NCI-H2196 treated with DMSO at 0.1 percent for 48 hours (cell line): ENCODE data around the gene GPD1.
A peak's percentile ranks its signal among the peaks of the same experiment; 100 is the strongest.

Source experiments
- DNase-seq: peaks from one replicate; lab custom pipeline; 2025; ENCODE audit not compliant: unreplicated experiment; lab: John Stamatoyannopoulos, UW

Gene GPD1

DNA sequence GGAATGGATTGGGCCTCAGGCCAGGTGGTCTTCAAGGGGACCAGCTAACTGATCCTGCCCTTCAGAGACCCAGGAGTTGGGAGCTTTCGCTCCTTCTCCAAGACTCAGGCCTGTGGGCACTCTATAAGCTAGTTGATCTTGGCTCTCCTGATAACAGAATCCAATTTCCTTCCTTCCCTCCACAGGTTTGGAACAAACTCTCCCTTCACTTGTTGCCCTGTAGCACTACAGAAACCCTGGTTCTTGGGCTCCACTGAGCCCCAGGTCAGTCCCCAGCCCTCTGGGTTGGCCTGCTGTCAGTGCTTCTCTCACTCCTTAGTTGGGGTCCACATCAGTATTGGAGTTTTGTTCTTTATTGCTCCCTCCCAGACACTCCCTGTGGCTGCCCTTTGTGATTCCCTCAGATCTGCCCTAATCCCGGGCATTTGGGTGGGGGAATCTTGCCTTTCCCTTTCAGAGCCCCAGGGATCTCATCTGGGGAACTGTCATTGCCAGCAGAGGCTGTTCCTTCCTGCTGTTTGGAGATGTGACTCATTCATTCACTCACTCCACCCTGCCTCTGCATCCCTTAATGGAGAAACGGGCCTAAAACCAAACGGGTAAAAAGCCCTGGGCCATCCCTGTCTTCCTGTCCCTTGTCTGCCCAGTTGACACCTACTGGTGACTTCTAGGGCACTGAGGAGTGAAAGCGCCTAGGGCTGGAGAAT lies 4.4 kb upstream of the GPD1 start:
- no peak for DNase-seq

DNA sequence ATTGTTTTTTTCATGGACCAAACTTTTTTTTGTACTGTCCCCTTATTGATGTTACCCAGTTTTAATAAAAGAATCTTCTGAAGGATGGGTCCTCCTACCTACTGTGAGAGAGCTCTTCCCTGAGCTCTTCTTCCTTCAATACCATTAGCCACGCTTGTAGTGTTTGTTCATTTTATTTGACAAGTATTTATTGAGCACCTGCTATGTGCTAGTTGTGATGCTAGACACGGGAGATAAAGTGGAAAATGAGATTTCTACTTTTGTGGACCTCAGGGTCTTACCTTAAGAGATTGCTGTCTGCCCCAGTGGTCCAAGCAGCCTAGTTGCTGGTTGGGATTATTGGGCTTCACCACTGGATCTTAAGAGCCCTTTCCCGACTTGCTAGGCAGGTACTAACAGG lies 3.2 kb upstream of the GPD1 start:
- DNase-seq: no peak

DNA sequence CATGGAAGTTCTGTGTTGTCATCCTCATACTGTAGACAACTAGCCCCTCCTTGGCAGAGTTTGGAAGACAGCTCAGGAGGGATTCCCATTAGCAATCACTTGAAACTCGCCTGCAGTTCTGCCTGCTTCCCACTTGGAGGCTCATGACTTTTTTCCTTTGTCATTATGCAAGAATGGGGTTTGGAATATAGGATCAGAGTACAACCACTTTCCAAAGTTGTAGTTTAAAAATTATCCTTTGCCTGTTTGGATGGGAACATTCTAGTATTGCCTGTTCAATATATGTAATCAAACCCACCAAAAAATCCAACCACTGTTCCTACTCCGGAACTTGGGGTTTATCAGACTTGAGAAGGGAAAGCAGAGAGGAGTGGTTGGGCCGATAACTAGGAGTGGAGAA lies 2.1 kb upstream of the GPD1 start:
- no peak for DNase-seq

DNA sequence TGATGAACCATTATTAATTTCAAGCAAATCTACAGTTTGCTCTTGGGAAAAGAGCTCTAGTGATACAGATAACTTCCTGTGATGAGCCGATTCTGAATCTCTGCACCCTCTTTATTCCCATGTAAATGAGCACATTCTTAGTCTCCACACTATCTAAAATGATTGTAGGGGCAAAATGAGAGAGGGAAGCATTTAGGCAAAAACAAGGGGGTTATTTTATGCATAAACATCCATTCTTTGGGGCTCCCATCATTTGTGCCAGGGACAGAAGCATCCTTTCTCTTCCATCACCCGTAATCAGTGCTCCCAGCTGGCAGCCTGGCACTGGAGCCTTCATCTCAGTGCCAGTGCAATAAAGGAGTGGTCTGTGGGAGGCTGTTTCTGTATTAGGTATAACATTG lies 1.7 kb upstream of the GPD1 start:
- DNase-seq: no peak

DNA sequence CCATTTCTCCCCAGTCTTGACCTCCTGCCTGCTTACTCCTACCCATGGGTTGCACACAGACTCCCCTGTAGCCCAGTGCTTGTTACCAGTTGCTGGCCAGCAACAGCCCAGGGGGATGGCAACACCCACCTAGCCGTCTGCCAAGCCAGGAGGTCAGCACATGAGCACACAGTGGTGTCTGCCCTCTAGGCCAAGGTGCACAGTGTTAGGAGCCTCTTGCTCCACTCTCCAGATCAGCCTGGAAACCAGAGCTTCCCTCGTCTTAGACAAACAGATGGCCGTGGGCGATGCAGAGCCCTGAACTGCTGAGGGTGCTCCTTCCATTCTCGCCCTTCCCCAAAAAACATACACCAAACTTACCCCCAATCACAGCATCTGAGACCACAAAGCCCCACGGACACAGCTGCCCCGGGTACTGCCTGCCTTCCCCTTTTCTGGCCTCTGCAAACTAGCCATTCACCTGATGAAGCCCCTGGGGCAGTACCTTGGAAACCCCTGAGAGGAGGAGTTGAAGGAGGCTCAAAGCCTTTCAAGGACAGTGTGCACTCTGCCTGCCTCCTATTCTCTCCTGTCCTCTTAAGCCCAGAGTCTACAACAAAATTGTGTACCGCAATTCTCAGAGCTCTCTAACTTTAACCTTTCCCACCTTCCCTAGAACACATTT lies 1.0 kb upstream of the GPD1 start:
- DNase-seq: no peak

DNA sequence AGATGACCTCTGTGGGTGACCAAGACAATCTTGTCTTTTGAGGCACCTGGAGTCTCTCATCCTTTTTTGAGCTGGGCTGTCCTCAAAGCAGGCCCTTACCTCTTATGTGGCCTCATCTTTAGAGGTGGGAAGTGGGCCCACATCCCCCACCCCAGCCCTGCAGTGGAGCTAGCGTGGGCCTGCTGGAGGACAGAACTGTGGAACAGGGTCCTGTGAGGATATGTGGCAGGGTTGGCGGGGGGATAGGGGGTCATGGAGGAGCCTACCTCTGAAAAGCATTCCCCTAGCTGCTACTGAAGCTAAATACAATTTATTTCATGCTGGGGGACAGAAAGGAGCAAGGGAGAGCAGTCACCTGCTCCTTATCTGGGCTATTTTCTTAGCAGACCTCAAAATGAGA lies 457 bp upstream of the GPD1 start:
- DNase-seq: no peak

DNA sequence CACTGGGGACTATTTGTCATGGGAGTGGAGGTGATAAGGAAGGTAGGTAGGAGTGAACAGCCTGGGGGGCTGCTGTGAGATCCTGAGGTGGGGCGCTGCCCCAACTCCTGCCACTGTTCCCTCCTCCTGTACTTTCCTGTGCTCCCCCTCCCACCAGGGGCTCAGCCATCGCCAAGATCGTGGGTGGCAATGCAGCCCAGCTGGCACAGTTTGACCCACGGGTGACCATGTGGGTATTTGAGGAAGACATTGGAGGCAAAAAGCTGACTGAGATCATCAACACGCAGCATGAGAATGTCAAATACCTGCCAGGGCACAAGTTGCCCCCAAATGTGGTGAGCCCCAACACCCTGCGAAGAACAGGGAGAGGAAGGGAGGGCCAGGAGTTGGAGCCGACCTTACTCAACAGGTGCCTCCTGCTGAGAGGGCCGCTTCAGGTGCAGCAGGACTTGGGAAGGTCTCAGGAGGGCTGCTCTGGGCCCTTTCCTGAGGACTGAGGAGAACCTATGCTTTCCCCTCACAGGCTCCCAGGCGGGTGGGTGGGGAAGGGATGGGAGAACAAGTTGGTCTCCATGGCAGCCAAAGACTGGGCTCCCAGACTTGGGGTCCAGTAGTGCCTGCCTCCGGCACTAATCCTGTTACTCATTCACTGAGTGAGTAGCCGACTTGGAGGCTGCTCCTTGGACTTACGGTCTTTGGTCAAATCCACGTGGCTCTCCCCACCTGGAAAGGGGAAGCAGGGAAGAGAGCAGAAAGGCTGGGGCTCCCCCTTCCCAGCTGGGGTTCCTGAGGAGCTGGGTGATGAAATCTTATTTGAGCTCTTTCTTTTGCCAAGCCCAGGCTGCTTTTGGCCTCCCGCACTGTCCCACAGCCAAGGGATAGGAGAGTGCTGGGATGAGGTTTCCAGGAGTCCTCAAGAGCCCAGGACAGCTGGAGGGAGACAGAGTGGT lies 884 bp downstream of the GPD1 start:
- no peak for DNase-seq

DNA sequence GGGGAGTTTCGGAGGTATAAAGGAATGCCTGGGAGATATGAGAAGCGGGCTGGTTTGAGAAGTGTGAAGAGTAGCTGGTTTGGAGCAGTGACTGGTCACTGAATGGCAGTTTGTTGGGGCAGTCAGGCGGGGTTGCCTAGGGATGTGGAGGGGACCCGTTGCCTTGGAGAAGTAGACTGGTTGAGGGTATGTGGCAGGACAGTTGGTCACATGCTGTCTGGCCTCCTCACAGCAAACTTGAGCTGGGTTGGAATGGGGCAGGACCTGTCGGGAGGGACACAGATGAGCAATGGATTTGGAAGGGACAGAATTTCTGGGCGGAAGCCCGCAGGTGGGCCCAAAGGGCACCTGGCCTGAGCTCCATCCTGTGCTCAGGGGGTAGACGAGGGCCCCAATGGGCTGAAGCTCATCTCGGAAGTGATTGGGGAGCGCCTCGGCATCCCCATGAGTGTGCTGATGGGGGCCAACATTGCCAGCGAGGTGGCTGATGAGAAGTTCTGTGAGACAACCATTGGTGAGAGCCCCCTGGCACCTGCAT lies 2.2 kb downstream of the GPD1 start:
- no peak for DNase-seq

DNA sequence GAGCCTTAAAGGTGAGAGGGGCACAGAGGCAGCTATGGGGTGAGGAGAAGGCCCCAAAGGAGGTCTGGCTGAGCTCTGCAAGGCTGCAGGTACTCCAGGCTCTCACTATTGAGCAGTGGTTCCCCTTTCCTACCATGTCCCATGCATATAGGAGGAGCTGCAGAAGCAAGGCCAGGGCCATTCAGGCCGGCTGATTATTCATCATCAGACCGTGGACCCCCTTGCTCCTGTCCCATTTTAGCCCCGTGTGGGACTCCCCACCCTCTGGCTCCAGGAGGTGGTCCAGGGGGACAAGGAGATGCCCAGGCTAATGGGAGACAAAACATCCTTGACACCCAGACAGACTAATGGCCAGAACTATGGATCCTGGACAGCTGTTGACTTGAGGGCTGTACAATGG lies 3.1 kb downstream of the GPD1 start:
- DNase-seq: no peak

DNA sequence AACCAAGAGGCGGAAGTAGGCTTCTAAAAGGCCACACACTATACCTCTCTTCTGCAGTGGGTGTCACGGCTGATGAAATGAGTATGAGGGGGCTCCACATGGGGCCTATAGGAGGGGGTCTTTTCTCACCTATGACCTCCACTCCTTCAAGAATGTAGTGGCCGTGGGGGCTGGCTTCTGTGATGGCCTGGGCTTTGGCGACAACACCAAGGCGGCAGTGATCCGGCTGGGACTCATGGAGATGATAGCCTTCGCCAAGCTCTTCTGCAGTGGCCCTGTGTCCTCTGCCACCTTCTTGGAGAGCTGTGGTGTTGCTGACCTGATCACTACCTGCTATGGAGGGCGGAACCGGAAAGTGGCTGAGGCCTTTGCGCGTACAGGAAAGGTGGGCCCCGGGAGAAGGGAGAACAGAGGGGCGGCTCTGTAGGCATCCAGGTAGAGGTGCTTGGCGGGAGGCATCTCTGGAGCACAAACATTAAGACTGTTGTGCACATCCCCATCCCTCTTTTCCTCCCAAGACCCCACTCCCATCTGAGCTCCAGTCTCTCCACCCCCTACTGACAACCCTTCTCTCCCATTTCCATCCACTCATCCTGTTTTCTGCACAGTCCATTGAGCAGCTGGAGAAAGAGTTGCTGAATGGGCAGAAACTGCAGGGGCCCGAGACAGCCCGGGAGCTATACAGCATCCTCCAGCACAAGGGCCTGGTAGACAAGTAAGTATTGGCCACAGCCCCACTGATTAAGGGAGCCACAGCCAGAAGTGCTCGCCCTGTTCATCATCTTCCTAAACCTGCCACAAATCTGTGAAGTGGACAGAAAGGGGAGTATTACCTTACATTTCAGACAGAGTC lies 3.8 kb downstream of the GPD1 start:
- DNase-seq: no peak

DNA sequence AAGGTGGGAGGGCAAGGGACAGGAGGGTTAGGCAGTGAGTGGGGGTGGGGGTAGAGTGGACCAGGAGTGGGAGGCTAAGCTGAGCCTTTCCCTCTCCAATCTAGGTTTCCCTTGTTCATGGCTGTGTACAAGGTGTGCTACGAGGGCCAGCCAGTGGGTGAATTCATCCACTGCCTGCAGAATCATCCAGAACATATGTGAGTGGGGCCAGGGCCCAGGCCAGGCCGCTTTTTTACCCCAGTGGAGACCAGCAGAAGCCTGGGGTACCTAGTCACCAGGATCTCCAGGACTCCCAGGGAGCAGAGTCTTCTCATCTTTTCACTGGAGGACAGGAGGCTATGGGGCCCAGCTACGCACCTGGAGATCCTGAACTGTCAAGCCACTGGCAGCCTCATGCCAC lies 5.5 kb downstream of the GPD1 start:
- no peak for DNase-seq

DNA sequence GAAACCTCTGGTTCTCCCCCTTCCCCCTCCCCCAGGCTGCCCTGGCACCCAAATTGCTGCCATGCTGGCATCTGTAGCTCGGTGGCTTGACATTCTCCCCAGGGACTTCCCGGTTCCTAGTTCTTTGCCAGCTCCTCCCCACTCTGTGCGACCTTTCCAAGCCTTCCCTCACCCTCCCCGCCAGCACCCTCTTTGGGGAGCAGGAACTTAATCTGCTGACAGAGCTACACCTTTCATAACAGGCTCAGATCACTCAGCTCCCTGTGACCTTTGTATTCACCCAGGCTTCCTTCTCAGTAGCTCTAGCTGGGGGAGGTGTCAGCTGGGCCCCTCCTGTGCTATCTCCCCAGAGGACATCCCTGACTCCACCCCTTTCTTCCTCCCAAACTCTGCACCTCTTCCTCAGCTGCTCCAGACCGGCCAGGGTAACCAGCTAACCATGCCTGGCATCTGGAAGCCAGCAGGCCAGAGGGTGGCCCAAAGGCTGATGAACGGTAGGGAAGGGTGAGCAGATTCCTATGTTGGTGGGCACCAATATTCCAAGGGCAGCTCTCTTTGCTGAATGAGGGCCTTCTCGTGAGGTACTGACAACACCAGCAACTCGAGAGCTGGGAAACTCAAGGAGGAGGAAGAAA lies 6.4 kb downstream of the GPD1 start:
- DNase-seq: peak; percentile 21

DNA sequence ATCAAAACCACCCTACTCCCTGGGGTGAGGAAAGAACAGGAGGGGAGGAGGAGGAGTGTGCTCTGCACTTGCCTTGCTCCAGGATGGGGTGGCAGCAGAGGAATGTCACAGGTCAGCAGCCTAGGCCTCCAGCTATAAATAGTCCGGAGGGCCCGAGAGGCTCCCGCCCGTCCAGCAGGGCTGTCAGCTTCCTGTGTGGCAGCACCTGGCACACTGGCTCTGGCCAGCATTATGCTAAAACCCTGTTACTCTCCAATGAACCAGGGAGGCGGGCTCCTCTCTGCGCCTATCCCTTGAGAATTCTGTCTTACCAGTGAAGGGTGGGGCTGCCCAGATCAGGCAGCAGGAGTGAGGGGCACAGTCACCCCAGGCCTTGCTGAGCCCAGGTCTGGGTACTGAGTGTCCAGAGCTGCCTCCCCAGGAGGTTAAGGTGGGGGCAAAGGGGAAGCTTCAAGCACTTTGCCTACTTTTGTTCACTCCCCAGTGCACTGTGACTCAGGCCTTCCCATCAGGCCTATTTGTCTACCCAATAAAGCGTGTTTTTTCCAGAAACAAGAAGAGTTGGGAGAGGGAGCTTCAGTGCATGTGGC lies 7.0 kb downstream of the GPD1 start:
- DNase-seq: peak; percentile 65

DNA sequence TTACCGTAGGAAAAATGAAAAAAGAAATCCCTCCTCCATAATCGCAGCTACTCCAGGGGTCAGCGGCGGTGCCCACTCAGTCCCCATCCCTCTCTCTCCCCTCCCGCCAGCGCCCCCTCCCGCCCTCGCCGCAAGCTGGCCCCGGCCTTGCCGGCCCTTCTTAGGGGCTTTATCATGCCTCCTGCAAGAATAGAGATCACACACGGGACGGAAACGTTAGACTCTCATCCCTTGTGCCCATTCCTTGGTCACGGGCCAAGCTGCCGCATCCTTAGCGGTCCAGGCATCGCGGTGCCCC lies 7.5 kb downstream of the GPD1 start:
- no peak for DNase-seq

DNA sequence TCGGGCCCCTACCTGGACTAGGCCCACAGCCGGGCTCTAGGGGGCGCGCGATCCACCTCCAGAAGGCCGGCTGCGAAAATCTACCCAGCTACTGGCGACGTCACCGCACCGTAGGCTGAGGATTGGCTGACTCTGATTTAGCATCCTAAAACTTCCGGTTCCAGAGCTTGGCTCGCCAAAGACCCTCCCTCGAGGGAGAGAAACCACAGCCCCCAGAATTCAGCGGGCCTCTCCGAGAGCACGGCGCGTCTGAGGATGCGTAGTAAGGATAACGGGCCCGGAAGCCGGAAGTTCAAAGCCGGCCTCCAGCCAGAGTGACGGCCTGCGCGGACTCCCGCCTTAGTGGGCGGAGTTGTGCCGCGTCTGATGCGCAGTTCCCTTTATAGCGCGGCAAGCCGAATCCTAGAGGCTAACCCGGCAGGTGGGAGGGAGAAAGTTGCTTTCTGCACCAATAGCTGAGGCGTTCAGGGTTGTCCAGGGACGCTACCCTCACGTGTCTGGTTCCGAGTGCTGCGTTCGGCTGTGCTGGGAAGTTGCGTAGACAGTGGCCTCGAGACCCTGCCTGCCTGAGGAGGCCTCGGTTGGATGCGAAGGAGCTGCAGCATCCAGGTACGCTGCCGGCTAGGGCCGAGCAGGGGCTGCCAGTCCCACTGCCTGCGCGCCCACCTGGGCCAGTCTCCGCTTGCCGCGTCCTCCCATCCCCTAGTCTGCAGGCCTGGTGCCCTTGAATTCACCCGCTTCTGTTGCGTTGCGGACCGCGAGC lies 8.1 kb downstream of the GPD1 start, which contains the start of gene COX14:
Gene COX14 (plus strand): TSS at position 544 of the 763 bp plus-strand sequence. CDS start 7,808 bp downstream, outside the sequence.
- DNase-seq: peak; percentile 98

DNA sequence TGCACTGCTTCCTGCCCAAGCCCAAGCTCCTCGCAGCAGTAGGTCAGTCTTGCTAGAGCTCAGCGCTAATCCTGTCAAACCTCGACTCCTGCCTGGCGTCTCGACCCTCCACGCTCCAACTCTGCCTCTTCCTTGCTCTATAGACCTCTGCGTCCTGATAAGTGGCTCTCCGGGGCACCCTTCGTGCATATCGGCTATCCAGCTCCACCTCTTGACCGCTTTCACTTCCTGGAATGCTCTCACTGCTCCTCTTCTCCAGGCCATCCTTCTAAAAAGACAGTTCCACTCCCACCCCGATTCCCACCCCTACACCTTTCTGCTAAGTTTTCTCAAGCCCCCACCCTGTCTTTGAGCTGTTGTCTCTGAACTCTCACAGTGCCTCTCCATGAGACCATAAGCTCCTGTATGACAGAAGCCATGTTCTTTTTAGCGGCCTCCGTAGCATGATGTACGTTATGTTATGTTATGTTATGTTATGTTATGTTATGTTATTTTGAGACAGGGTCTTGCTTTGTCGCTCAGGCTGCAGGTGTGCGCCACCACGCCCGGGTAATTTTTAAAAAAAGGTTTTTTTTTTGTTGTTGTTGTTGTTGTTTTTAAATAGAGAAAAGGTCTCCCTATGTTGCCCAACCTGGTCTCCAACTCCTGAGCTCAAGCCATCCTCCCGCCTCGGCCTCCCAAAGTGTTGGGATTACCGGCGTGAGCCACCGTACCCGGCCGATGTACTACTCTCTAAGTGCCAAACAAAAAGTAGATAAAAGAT lies 8.8 kb downstream of the GPD1 start:
- DNase-seq: no peak

DNA sequence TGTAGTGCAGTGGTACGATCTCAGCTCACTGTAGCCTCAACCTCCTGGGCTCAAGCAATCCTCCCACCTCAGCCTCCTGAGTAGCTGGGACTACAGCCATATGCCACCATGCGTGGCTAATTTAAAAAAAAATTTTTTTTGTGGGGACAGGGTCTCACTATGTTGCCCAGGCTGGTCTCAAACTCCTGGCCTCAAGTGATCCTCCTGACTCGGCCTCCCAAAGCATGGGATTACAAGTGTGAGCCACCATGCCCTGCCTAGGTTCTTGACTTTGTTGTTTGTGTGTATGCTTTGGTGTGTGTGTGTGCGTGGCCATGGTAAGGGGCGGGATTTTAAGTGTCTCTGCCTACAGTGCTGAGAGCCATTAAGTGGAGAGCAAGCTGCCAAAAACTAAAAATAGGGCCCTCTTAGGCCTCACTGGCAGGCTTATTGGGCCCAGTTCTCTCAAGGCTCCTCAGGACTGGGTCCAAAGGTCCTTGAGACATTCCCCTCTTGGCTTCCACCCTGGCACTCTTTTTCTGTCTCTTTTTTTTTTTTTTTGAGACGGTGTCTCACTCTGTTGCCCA lies 13.3 kb downstream of the GPD1 start:
- no peak for DNase-seq

DNA sequence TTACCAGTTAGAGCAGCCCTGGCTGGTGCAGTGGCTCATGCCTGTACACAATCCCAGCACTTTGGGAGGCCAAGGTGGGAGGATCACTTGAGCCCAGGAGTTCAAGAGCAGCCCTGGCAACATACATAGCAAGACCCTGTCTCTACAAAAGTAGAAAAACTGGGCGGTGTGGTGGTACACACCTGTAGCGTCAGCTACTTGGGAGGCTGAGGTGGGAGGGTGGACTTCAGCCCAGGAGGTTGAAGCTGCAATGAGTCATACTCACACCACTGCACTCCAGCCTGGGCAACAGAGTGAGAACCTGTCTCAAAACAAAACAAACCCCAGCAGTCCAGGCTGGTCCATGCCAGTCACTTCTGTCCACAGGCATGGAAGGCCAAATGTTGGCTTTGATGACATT lies 15.6 kb downstream of the GPD1 start:
- no peak for DNase-seq
